C4-2B (cell line): ENCODE data around the gene KSR2.
"Not testable (repeated sequence)": the region's sequence is repeated elsewhere in the genome, so short reads cannot be mapped to it uniquely, and the experiment has no call there.

ENCODE experiments used
- ZFX ChIP-seq: fragments of 450-650 bp; IDR thresholded peaks from 2 replicates; pipeline ENCODE4 v1.6.1; 2017
- TF ChIP-seq, protein P1 (sequence below): fragments of 450-650 bp; conservative IDR thresholded peaks from 2 replicates; pipeline ENCODE4 v1.5.1; 2017; ENCODE audit warnings: mild to moderate bottlenecking

DNA sequence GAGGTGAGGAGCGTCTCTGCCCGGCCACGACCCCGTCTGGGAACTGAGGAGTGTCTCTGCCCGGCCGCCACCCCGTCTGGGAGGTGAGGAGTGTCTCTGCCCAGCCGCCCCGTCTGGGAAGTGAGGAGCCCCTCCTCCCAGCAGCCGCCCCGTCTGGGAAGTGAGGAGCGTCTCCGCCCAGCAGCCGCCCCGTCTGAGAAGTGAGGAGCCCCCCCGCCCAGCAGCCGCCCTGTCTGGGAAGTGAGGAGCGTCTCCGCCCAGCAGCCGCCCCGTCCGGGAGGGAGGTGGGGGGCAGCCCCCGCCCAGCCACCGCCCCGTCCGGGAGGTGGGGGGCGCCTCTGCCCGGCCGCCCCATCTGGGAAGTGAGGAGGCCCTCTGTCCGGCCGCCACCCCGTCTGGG lies 237.7 kb downstream of the KSR2 start:
- TF ChIP-seq, protein P1, sequence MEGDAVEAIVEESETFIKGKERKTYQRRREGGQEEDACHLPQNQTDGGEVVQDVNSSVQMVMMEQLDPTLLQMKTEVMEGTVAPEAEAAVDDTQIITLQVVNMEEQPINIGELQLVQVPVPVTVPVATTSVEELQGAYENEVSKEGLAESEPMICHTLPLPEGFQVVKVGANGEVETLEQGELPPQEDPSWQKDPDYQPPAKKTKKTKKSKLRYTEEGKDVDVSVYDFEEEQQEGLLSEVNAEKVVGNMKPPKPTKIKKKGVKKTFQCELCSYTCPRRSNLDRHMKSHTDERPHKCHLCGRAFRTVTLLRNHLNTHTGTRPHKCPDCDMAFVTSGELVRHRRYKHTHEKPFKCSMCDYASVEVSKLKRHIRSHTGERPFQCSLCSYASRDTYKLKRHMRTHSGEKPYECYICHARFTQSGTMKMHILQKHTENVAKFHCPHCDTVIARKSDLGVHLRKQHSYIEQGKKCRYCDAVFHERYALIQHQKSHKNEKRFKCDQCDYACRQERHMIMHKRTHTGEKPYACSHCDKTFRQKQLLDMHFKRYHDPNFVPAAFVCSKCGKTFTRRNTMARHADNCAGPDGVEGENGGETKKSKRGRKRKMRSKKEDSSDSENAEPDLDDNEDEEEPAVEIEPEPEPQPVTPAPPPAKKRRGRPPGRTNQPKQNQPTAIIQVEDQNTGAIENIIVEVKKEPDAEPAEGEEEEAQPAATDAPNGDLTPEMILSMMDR = not testable (repeated sequence)
- TF ChIP-seq ZFX = not testable (repeated sequence)
